ENCODE data around the gene PKD2. TPM values are rescaled to one million over a fixed set of nuclear protein-coding genes. Genes with fewer than 3 reads are reported as not detected.
"Not testable (repeated sequence)": the region's sequence is repeated elsewhere in the genome, so short reads cannot be mapped to it uniquely, and the experiment has no call there.

PKD2 gene
- total RNA-seq, 1 experiment from 2014 or later = 30.4 TPM

GRCh38 chr4:87986508-87986907 lies 20.9 kb upstream of the PKD2 start:
- H3K4me3 Mint-ChIP-seq (ENCODE audit: low read depth, unreplicated experiment) = no peak overlapping the region
- no peak for DNase-seq
- intact Hi-C loops (cut with micrococcal nuclease; ENCODE audit: unreplicated experiment) = no loop called here
- BruUV-seq (replicated peaks) = no TSS peak
- H3K36me3 Mint-ChIP-seq (ENCODE audit: insufficient read depth, unreplicated experiment) = peaks cover 22% of the 10 kb centered on the region
- TF ChIP-seq CTCF (IDR thresholded peaks at IDR 0.05; ENCODE audit: unreplicated experiment) = no peak
- H3K4me1 Mint-ChIP-seq (ENCODE audit: low read depth, unreplicated experiment) = peaks cover 23% of the 10 kb centered on the region
- H3K27me3 Mint-ChIP-seq (ENCODE audit: unreplicated experiment) = no peaks in the 10 kb centered on the region
- CTCF ChIA-PET = interaction anchor here (0.6 to 2.1 kb wide), 3 partner anchors 134 to 1553 kb away, joined by 3 to 21 read pairs (median 5); no protein-coding TSS in a partner anchor
- no peak overlapping the region for H3K27ac Mint-ChIP-seq (ENCODE audit: unreplicated experiment)
- H3K9me3 Mint-ChIP-seq (ENCODE audit: low read depth, unreplicated experiment) = no peaks in the 10 kb centered on the region

- no peak for TF ChIP-seq CTCF (IDR thresholded peaks at IDR 0.05; ENCODE audit: unreplicated experiment)
- no peak for DNase-seq
- Mint-ChIP-seq H3K4me3 (ENCODE audit: low read depth, unreplicated experiment) (no peak overlapping the region), H3K27ac (ENCODE audit: unreplicated experiment) (no peak overlapping the region), H3K36me3 (ENCODE audit: insufficient read depth, unreplicated experiment) (no peaks in the 10 kb centered on the region), H3K27me3 (ENCODE audit: unreplicated experiment) (no peaks in the 10 kb centered on the region), H3K4me1 (ENCODE audit: low read depth, unreplicated experiment) (peaks cover 14% of the 10 kb centered on the region), H3K9me3 (ENCODE audit: low read depth, unreplicated experiment) (no peaks in the 10 kb centered on the region)
- CTCF ChIA-PET = no interaction called here
- BruUV-seq (replicated peaks) = no TSS peak
- intact Hi-C loops (cut with micrococcal nuclease; ENCODE audit: unreplicated experiment) = no loop called here
Measured at GRCh38 chr4:87989765-87990164, 17.7 kb upstream of the PKD2 start.

- no TSS peak for BruUV-seq (replicated peaks)
- Mint-ChIP-seq H3K9me3 (ENCODE audit: low read depth, unreplicated experiment) (no peaks in the 10 kb centered on the region), H3K27ac (ENCODE audit: unreplicated experiment) (no peak overlapping the region), H3K4me1 (ENCODE audit: low read depth, unreplicated experiment) (no peaks in the 10 kb centered on the region), H3K4me3 (ENCODE audit: low read depth, unreplicated experiment) (no peak overlapping the region), H3K27me3 (ENCODE audit: unreplicated experiment) (no peaks in the 10 kb centered on the region), H3K36me3 (ENCODE audit: insufficient read depth, unreplicated experiment) (no peaks in the 10 kb centered on the region)
- CTCF ChIA-PET = no interaction called here
- no peak for DNase-seq
- intact Hi-C loops (cut with micrococcal nuclease; ENCODE audit: unreplicated experiment) = no loop called here
- no peak for TF ChIP-seq CTCF (IDR thresholded peaks at IDR 0.05; ENCODE audit: unreplicated experiment)
Measured at GRCh38 chr4:87995435-87995834, 12.0 kb upstream of the PKD2 start.

GRCh38 chr4:87999191-87999691 lies 8.2 kb upstream of the PKD2 start:
- CTCF ChIA-PET; H3K9me3 Mint-ChIP-seq (ENCODE audit: low read depth, unreplicated experiment); intact Hi-C loops (cut with micrococcal nuclease; ENCODE audit: unreplicated experiment); BruUV-seq (replicated peaks); H3K27ac Mint-ChIP-seq (ENCODE audit: unreplicated experiment); H3K27me3 Mint-ChIP-seq (ENCODE audit: unreplicated experiment); DNase-seq; H3K4me3 Mint-ChIP-seq (ENCODE audit: low read depth, unreplicated experiment); H3K36me3 Mint-ChIP-seq (ENCODE audit: insufficient read depth, unreplicated experiment): not testable (repeated sequence)
- peaks cover 17% of the 10 kb centered on the region for H3K4me1 Mint-ChIP-seq (ENCODE audit: low read depth, unreplicated experiment)

GRCh38 chr4:88001871-88002270 lies 5.6 kb upstream of the PKD2 start:
- CTCF ChIA-PET = no interaction called here
- BruUV-seq (replicated peaks) = no TSS peak
- no peaks in the 10 kb centered on the region for H3K27me3 Mint-ChIP-seq (ENCODE audit: unreplicated experiment)
- TF ChIP-seq CTCF (IDR thresholded peaks at IDR 0.05; ENCODE audit: unreplicated experiment) = no peak
- H3K36me3 Mint-ChIP-seq (ENCODE audit: insufficient read depth, unreplicated experiment) = no peaks in the 10 kb centered on the region
- no peak overlapping the region for H3K4me3 Mint-ChIP-seq (ENCODE audit: low read depth, unreplicated experiment)
- no peak for DNase-seq
- no peak overlapping the region for H3K27ac Mint-ChIP-seq (ENCODE audit: unreplicated experiment)
- no peaks in the 10 kb centered on the region for H3K9me3 Mint-ChIP-seq (ENCODE audit: low read depth, unreplicated experiment)
- intact Hi-C loops (cut with micrococcal nuclease; ENCODE audit: unreplicated experiment) = no loop called here
- peaks cover 23% of the 10 kb centered on the region for H3K4me1 Mint-ChIP-seq (ENCODE audit: low read depth, unreplicated experiment)
